ENCODE measurements around the gene PNLIPRP3.

The PNLIPRP3 gene

GRCh38 chr10:116452338-116452720 lies 24.7 kb downstream of the PNLIPRP3 start:
- Histone ChIP-seq H3K27ac (ENCODE audit: low read length) (peak overlapping the region; percentile 57), H3K4me3 (ENCODE audit: low read length) (peak overlapping the region; percentile 20), H3K4me1 (ENCODE audit: control insufficient read depth, low read depth, low read length) (peaks cover 8% of the 10 kb centered on the region), H3K9me3 (ENCODE audit: control insufficient read depth, low read depth, low read length) (no peaks in the 10 kb centered on the region), H3K36me3 (ENCODE audit: control insufficient read depth, low read depth, low read length) (no peaks in the 10 kb centered on the region), H3K27me3 (ENCODE audit: control insufficient read depth, insufficient read depth, low read length) (no peaks in the 10 kb centered on the region), H3K9ac (ENCODE audit: low read length) (no peak overlapping the region)

GRCh38 chr10:116457488-116457887 lies 29.8 kb downstream of the PNLIPRP3 start:
- Histone ChIP-seq H3K27ac (ENCODE audit: low read length) (no peak overlapping the region), H3K27me3 (ENCODE audit: control insufficient read depth, insufficient read depth, low read length) (no peaks in the 10 kb centered on the region), H3K9ac (ENCODE audit: low read length) (no peak overlapping the region), H3K9me3 (ENCODE audit: control insufficient read depth, low read depth, low read length) (no peaks in the 10 kb centered on the region), H3K36me3 (ENCODE audit: control insufficient read depth, low read depth, low read length) (no peaks in the 10 kb centered on the region), H3K4me3 (ENCODE audit: low read length) (no peak overlapping the region), H3K4me1 (ENCODE audit: control insufficient read depth, low read depth, low read length) (no peaks in the 10 kb centered on the region)

- H3K9ac ChIP-seq (ENCODE audit: low read length), result no peak overlapping the region
- no peak overlapping the region for H3K4me3 ChIP-seq (ENCODE audit: low read length)
- no peaks in the 10 kb centered on the region for H3K4me1 ChIP-seq (ENCODE audit: control insufficient read depth, low read depth, low read length)
- H3K36me3 ChIP-seq (ENCODE audit: control insufficient read depth, low read depth, low read length), result no peaks in the 10 kb centered on the region
- no peaks in the 10 kb centered on the region for H3K9me3 ChIP-seq (ENCODE audit: control insufficient read depth, low read depth, low read length)
- H3K27me3 ChIP-seq (ENCODE audit: control insufficient read depth, insufficient read depth, low read length), result no peaks in the 10 kb centered on the region
- H3K27ac ChIP-seq (ENCODE audit: low read length), result no peak overlapping the region
Measured at GRCh38 chr10:116460219-116460618, 32.6 kb downstream of the PNLIPRP3 start.

- H3K9me3 ChIP-seq (ENCODE audit: control insufficient read depth, low read depth, low read length), result no peaks in the 10 kb centered on the region
- no peaks in the 10 kb centered on the region for H3K27me3 ChIP-seq (ENCODE audit: control insufficient read depth, insufficient read depth, low read length)
- H3K4me3 ChIP-seq (ENCODE audit: low read length), result no peak overlapping the region
- no peak overlapping the region for H3K27ac ChIP-seq (ENCODE audit: low read length)
- H3K9ac ChIP-seq (ENCODE audit: low read length), result no peak overlapping the region
- H3K4me1 ChIP-seq (ENCODE audit: control insufficient read depth, low read depth, low read length), result no peaks in the 10 kb centered on the region
- H3K36me3 ChIP-seq (ENCODE audit: control insufficient read depth, low read depth, low read length), result no peaks in the 10 kb centered on the region
Measured at GRCh38 chr10:116461680-116462079, 34.0 kb downstream of the PNLIPRP3 start.

GRCh38 chr10:116464257-116464656 lies 36.6 kb downstream of the PNLIPRP3 start:
- Histone ChIP-seq H3K9ac (ENCODE audit: low read length) (no peak overlapping the region), H3K36me3 (ENCODE audit: control insufficient read depth, low read depth, low read length) (no peaks in the 10 kb centered on the region)

GRCh38 chr10:116465546-116465945 lies 37.9 kb downstream of the PNLIPRP3 start:
- H3K27ac ChIP-seq (ENCODE audit: low read length), result no peak overlapping the region
- H3K4me1 ChIP-seq (ENCODE audit: control insufficient read depth, low read depth, low read length), result no peaks in the 10 kb centered on the region
- H3K4me3 ChIP-seq (ENCODE audit: low read length), result no peak overlapping the region
- no peak overlapping the region for H3K9ac ChIP-seq (ENCODE audit: low read length)
- no peaks in the 10 kb centered on the region for H3K9me3 ChIP-seq (ENCODE audit: control insufficient read depth, low read depth, low read length)
- H3K27me3 ChIP-seq (ENCODE audit: control insufficient read depth, insufficient read depth, low read length), result no peaks in the 10 kb centered on the region
- no peaks in the 10 kb centered on the region for H3K36me3 ChIP-seq (ENCODE audit: control insufficient read depth, low read depth, low read length)

More at GRCh38 chr10:116464257-116464656, 36.6 kb downstream of the PNLIPRP3 start:
- no peaks in the 10 kb centered on the region for H3K9me3 ChIP-seq (ENCODE audit: control insufficient read depth, low read depth, low read length)
- H3K4me1 ChIP-seq (ENCODE audit: control insufficient read depth, low read depth, low read length), result no peaks in the 10 kb centered on the region
- no peak overlapping the region for H3K27ac ChIP-seq (ENCODE audit: low read length)
- no peak overlapping the region for H3K4me3 ChIP-seq (ENCODE audit: low read length)
- no peaks in the 10 kb centered on the region for H3K27me3 ChIP-seq (ENCODE audit: control insufficient read depth, insufficient read depth, low read length)

GRCh38 chr10:116466715-116467422 lies 39.2 kb downstream of the PNLIPRP3 start:
- H3K4me3 ChIP-seq (ENCODE audit: low read length), result no peak overlapping the region
- H3K9me3 ChIP-seq (ENCODE audit: control insufficient read depth, low read depth, low read length), result no peaks in the 10 kb centered on the region
- H3K36me3 ChIP-seq (ENCODE audit: control insufficient read depth, low read depth, low read length), result no peaks in the 10 kb centered on the region
- no peak overlapping the region for H3K9ac ChIP-seq (ENCODE audit: low read length)
- no peaks in the 10 kb centered on the region for H3K4me1 ChIP-seq (ENCODE audit: control insufficient read depth, low read depth, low read length)
- H3K27ac ChIP-seq (ENCODE audit: low read length), result no peak overlapping the region
- H3K27me3 ChIP-seq (ENCODE audit: control insufficient read depth, insufficient read depth, low read length), result no peaks in the 10 kb centered on the region

- Histone ChIP-seq H3K9me3 (ENCODE audit: control insufficient read depth, low read depth, low read length) (no peaks in the 10 kb centered on the region), H3K36me3 (ENCODE audit: control insufficient read depth, low read depth, low read length) (no peaks in the 10 kb centered on the region), H3K9ac (ENCODE audit: low read length) (no peak overlapping the region), H3K4me1 (ENCODE audit: control insufficient read depth, low read depth, low read length) (no peaks in the 10 kb centered on the region), H3K4me3 (ENCODE audit: low read length) (no peak overlapping the region), H3K27ac (ENCODE audit: low read length) (no peak overlapping the region), H3K27me3 (ENCODE audit: control insufficient read depth, insufficient read depth, low read length) (no peaks in the 10 kb centered on the region)
Measured at GRCh38 chr10:116469437-116469836, 41.8 kb downstream of the PNLIPRP3 start.

GRCh38 chr10:116470071-116470470 lies 42.4 kb downstream of the PNLIPRP3 start:
- Histone ChIP-seq H3K9me3 (ENCODE audit: control insufficient read depth, low read depth, low read length) (no peaks in the 10 kb centered on the region), H3K4me1 (ENCODE audit: control insufficient read depth, low read depth, low read length) (no peaks in the 10 kb centered on the region), H3K36me3 (ENCODE audit: control insufficient read depth, low read depth, low read length) (no peaks in the 10 kb centered on the region), H3K4me3 (ENCODE audit: low read length) (no peak overlapping the region), H3K27ac (ENCODE audit: low read length) (no peak overlapping the region), H3K9ac (ENCODE audit: low read length) (no peak overlapping the region), H3K27me3 (ENCODE audit: control insufficient read depth, insufficient read depth, low read length) (no peaks in the 10 kb centered on the region)

GRCh38 chr10:116470768-116471415 lies 43.2 kb downstream of the PNLIPRP3 start:
- Histone ChIP-seq H3K4me3 (ENCODE audit: low read length) (no peak overlapping the region), H3K9me3 (ENCODE audit: control insufficient read depth, low read depth, low read length) (no peaks in the 10 kb centered on the region), H3K36me3 (ENCODE audit: control insufficient read depth, low read depth, low read length) (no peaks in the 10 kb centered on the region), H3K9ac (ENCODE audit: low read length) (no peak overlapping the region), H3K4me1 (ENCODE audit: control insufficient read depth, low read depth, low read length) (no peaks in the 10 kb centered on the region), H3K27me3 (ENCODE audit: control insufficient read depth, insufficient read depth, low read length) (no peaks in the 10 kb centered on the region), H3K27ac (ENCODE audit: low read length) (no peak overlapping the region)

GRCh38 chr10:116472891-116473290 lies 45.2 kb downstream of the PNLIPRP3 start:
- H3K9ac ChIP-seq (ENCODE audit: low read length), result no peak overlapping the region
- no peak overlapping the region for H3K27ac ChIP-seq (ENCODE audit: low read length)
- no peak overlapping the region for H3K4me3 ChIP-seq (ENCODE audit: low read length)
- H3K4me1 ChIP-seq (ENCODE audit: control insufficient read depth, low read depth, low read length), result no peaks in the 10 kb centered on the region
- no peaks in the 10 kb centered on the region for H3K36me3 ChIP-seq (ENCODE audit: control insufficient read depth, low read depth, low read length)
- H3K27me3 ChIP-seq (ENCODE audit: control insufficient read depth, insufficient read depth, low read length), result no peaks in the 10 kb centered on the region
- no peaks in the 10 kb centered on the region for H3K9me3 ChIP-seq (ENCODE audit: control insufficient read depth, low read depth, low read length)

- Histone ChIP-seq H3K9me3 (ENCODE audit: control insufficient read depth, low read depth, low read length) (no peaks in the 10 kb centered on the region), H3K4me3 (ENCODE audit: low read length) (no peak overlapping the region), H3K27ac (ENCODE audit: low read length) (no peak overlapping the region), H3K27me3 (ENCODE audit: control insufficient read depth, insufficient read depth, low read length) (no peaks in the 10 kb centered on the region), H3K36me3 (ENCODE audit: control insufficient read depth, low read depth, low read length) (no peaks in the 10 kb centered on the region), H3K4me1 (ENCODE audit: control insufficient read depth, low read depth, low read length) (no peaks in the 10 kb centered on the region), H3K9ac (ENCODE audit: low read length) (no peak overlapping the region)
Measured at GRCh38 chr10:116475866-116476265, 48.2 kb downstream of the PNLIPRP3 start.

Data from iPS-18a (cell line).